Measurements from ENCODE around the gene MCTP1. TPM values are rescaled to one million over a fixed set of nuclear protein-coding genes. Genes with fewer than 3 reads are reported as not detected.
A peak's percentile ranks its signal among the peaks of the same experiment; 100 is the strongest.

Gene MCTP1
- total RNA-seq, 4 donors from 2014 or later: 5.4 to 22.1 (median 5.8) TPM

GRCh38 chr5:95072281-95072680 lies 212.6 kb downstream of the MCTP1 start:
- no peak overlapping the region for H3K27ac ChIP-seq
- in situ Hi-C loops (cut with MboI; ENCODE audit: low sequenced_read_pairs in 4 of 4): no loop called here
- DNase-seq (no peak), ATAC-seq (no peak)
- H3K9me3 ChIP-seq: no peaks in the 10 kb centered on the region
- intact Hi-C loops (cut with DNase I; ENCODE audit: low total_unique reads): no loop called here
- H3K27me3 ChIP-seq: no peaks in the 10 kb centered on the region
- TF ChIP-seq CTCF (IDR thresholded peaks at IDR 0.05 in 4 of 5, conservative IDR thresholded peaks at IDR 0.05 in 1 of 5) (no peak), POLR2A (IDR thresholded peaks at IDR 0.05) (no peak)
- no peaks in the 10 kb centered on the region for H3K4me1 ChIP-seq
- no peak overlapping the region for H3K4me3 ChIP-seq
- H3K36me3 ChIP-seq: no peaks in the 10 kb centered on the region

- Histone ChIP-seq H3K27ac (peak overlapping the region in 3 of 4 donors; percentile 59 to 73 (median 70)), H3K9me3 (no peaks in the 10 kb centered on the region), H3K4me1 (no peaks in the 10 kb centered on the region), H3K36me3 (no peaks in the 10 kb centered on the region), H3K4me3 (no peak overlapping the region), H3K27me3 (no peaks in the 10 kb centered on the region)
- intact Hi-C loops (cut with DNase I; ENCODE audit: low total_unique reads): no loop called here
- no peak for DNase-seq
- TF ChIP-seq CTCF (IDR thresholded peaks at IDR 0.05 in 4 of 5, conservative IDR thresholded peaks at IDR 0.05 in 1 of 5) (no peak), POLR2A (IDR thresholded peaks at IDR 0.05) (no peak)
- ATAC-seq: no peak
- in situ Hi-C loops (cut with MboI; ENCODE audit: low sequenced_read_pairs in 4 of 4): no loop called here
These were observed 214.0 kb downstream of the MCTP1 start for GRCh38 chr5:95070866-95071265.

GRCh38 chr5:95070453-95070852 lies 214.4 kb downstream of the MCTP1 start:
- H3K9me3 ChIP-seq: no peaks in the 10 kb centered on the region
- in situ Hi-C loops (cut with MboI; ENCODE audit: low sequenced_read_pairs in 4 of 4): no loop called here
- intact Hi-C loops (cut with DNase I; ENCODE audit: low total_unique reads): no loop called here
- ATAC-seq: no peak
- DNase-seq: no peak
- TF ChIP-seq CTCF (IDR thresholded peaks at IDR 0.05 in 4 of 5, conservative IDR thresholded peaks at IDR 0.05 in 1 of 5): no peak
- no peak for TF ChIP-seq POLR2A (IDR thresholded peaks at IDR 0.05)
- no peaks in the 10 kb centered on the region for H3K36me3 ChIP-seq
- H3K27me3 ChIP-seq: no peaks in the 10 kb centered on the region
- H3K4me1 ChIP-seq: no peaks in the 10 kb centered on the region
- H3K4me3 ChIP-seq: no peak overlapping the region
- H3K27ac ChIP-seq: peak overlapping the region in 3 of 4 donors; percentile 59 to 73 (median 70)

GRCh38 chr5:95069948-95070347 lies 214.9 kb downstream of the MCTP1 start:
- H3K36me3 ChIP-seq: no peaks in the 10 kb centered on the region
- H3K4me1 ChIP-seq: no peaks in the 10 kb centered on the region
- DNase-seq: no peak
- no peak overlapping the region for H3K4me3 ChIP-seq
- intact Hi-C loops (cut with DNase I; ENCODE audit: low total_unique reads) (no loop called here), in situ Hi-C loops (cut with MboI; ENCODE audit: low sequenced_read_pairs in 4 of 4) (no loop called here)
- H3K9me3 ChIP-seq: no peaks in the 10 kb centered on the region
- ATAC-seq: no peak
- H3K27me3 ChIP-seq: no peaks in the 10 kb centered on the region
- no peak for TF ChIP-seq CTCF (IDR thresholded peaks at IDR 0.05 in 4 of 5, conservative IDR thresholded peaks at IDR 0.05 in 1 of 5)
- TF ChIP-seq POLR2A (IDR thresholded peaks at IDR 0.05): no peak
- peak overlapping the region in 3 of 4 donors; percentile 59 to 73 (median 70) for H3K27ac ChIP-seq

- in situ Hi-C loops (cut with MboI; ENCODE audit: low sequenced_read_pairs in 4 of 4) (no loop called here), intact Hi-C loops (cut with DNase I; ENCODE audit: low total_unique reads) (no loop called here)
- TF ChIP-seq POLR2A (IDR thresholded peaks at IDR 0.05) (no peak), CTCF (IDR thresholded peaks at IDR 0.05 in 4 of 5, conservative IDR thresholded peaks at IDR 0.05 in 1 of 5) (no peak)
- ATAC-seq (peak; percentile 18 to 30), DNase-seq (no peak)
- no peaks in the 10 kb centered on the region for H3K36me3 ChIP-seq
- H3K27me3 ChIP-seq: no peaks in the 10 kb centered on the region
- no peaks in the 10 kb centered on the region for H3K9me3 ChIP-seq
- no peaks in the 10 kb centered on the region for H3K4me1 ChIP-seq
- peak overlapping the region; percentile 15 to 73 (median 64) for H3K27ac ChIP-seq
- H3K4me3 ChIP-seq: no peak overlapping the region
These were observed 215.9 kb downstream of the MCTP1 start for GRCh38 chr5:95069021-95069420.
